Measurements from ENCODE around the gene IFNAR1. TPM values are rescaled to one million over a fixed set of nuclear protein-coding genes. Genes with fewer than 3 reads are reported as not detected.
A peak's percentile ranks its signal among the peaks of the same experiment; 100 is the strongest.

The IFNAR1 gene
- total RNA-seq, 1 donor from 2014 or later = 18.9 TPM

DNA sequence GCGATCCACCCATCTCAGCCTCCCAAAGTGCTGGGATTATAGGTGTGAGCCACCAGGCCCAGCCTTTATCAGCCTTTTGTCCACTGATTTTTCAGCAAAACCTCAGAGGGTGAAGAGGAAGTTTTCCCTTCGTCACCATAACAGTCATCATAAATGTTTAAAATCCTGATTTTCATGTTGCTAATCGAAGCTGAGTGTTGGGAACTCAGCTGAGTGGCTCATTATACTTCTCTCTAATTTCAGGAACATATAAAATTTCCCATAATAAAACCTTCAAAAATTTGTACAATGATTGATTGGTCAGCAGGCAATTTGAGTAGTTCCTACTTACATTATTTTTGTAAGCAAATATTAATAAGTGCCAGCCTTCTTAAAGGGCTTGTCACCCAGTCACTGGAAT is 46.6 kb downstream of the IFNAR1 start:
- peaks cover 3% of the 10 kb centered on the region for H3K27me3 Mint-ChIP-seq (ENCODE audit: low read depth)
- H3K4me1 Mint-ChIP-seq = no peaks in the 10 kb centered on the region
- H3K4me3 Mint-ChIP-seq = no peak overlapping the region
- peaks cover 11% of the 10 kb centered on the region for H3K36me3 Mint-ChIP-seq (ENCODE audit: low read depth)
- no peak overlapping the region for H3K27ac Mint-ChIP-seq (ENCODE audit: unreplicated experiment)
- TF ChIP-seq, protein P1, sequence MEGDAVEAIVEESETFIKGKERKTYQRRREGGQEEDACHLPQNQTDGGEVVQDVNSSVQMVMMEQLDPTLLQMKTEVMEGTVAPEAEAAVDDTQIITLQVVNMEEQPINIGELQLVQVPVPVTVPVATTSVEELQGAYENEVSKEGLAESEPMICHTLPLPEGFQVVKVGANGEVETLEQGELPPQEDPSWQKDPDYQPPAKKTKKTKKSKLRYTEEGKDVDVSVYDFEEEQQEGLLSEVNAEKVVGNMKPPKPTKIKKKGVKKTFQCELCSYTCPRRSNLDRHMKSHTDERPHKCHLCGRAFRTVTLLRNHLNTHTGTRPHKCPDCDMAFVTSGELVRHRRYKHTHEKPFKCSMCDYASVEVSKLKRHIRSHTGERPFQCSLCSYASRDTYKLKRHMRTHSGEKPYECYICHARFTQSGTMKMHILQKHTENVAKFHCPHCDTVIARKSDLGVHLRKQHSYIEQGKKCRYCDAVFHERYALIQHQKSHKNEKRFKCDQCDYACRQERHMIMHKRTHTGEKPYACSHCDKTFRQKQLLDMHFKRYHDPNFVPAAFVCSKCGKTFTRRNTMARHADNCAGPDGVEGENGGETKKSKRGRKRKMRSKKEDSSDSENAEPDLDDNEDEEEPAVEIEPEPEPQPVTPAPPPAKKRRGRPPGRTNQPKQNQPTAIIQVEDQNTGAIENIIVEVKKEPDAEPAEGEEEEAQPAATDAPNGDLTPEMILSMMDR (conservative IDR thresholded peaks at IDR 0.05) = no peak
- peaks cover 9% of the 10 kb centered on the region for H3K9me3 Mint-ChIP-seq
- DNase-seq (ENCODE audit: low read depth, low spot score) = no peak

DNA sequence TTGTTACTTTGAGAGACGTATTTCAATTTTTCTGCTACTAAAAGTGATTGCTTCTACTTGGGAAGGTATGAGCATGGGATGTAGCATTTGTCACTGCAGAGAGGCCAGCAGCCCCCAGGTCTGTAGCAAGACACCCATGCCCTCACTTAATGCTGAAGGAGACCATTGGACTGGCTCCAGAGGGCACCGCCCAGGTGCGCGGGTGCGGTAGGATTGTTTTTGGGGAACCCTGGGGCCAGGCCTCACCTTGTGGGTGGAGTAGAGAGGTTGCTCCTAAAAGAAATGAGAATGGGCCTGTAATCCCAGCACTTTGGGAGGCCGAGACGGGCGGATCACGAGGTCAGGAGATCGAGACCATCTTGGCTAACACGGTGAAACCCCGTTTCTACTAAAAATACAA is 47.8 kb downstream of the IFNAR1 start:
- H3K27me3 Mint-ChIP-seq (ENCODE audit: low read depth) = peaks cover 2% of the 10 kb centered on the region
- DNase-seq (ENCODE audit: low read depth, low spot score) = no peak
- H3K27ac Mint-ChIP-seq (ENCODE audit: unreplicated experiment) = no peak overlapping the region
- H3K4me3 Mint-ChIP-seq = no peak overlapping the region
- H3K4me1 Mint-ChIP-seq = no peaks in the 10 kb centered on the region
- H3K9me3 Mint-ChIP-seq = peaks cover under 1% of the 10 kb centered on the region
- H3K36me3 Mint-ChIP-seq (ENCODE audit: low read depth) = peaks cover 4% of the 10 kb centered on the region
- TF ChIP-seq, protein P1 (conservative IDR thresholded peaks at IDR 0.05) = no peak

DNA sequence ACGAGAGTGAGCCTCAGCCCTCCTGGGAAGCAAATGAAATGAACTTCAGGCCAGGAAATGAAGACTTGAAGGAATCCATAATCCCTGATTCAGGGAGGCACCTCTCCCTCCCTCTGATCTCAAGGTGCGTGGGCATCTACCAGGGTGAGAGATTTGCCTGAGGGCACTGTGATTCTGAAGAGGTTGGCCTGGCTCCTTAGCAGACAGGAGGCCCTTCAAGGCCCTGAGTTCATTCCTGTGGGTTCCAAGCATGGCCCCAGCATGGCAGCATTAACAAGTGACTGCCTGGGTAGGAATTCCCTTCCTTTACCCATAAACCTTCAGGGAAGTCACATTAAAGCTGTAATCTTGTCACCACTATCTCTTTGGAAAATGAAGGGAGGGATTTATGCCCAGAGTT is 48.7 kb downstream of the IFNAR1 start:
- H3K4me1 Mint-ChIP-seq = no peaks in the 10 kb centered on the region
- H3K4me3 Mint-ChIP-seq = no peak overlapping the region
- peaks cover 2% of the 10 kb centered on the region for H3K27me3 Mint-ChIP-seq (ENCODE audit: low read depth)
- TF ChIP-seq, protein P1 (conservative IDR thresholded peaks at IDR 0.05) = no peak
- H3K27ac Mint-ChIP-seq (ENCODE audit: unreplicated experiment) = no peak overlapping the region
- H3K9me3 Mint-ChIP-seq = no peaks in the 10 kb centered on the region
- DNase-seq (ENCODE audit: low read depth, low spot score) = no peak
- H3K36me3 Mint-ChIP-seq (ENCODE audit: low read depth) = peaks cover 2% of the 10 kb centered on the region

DNA sequence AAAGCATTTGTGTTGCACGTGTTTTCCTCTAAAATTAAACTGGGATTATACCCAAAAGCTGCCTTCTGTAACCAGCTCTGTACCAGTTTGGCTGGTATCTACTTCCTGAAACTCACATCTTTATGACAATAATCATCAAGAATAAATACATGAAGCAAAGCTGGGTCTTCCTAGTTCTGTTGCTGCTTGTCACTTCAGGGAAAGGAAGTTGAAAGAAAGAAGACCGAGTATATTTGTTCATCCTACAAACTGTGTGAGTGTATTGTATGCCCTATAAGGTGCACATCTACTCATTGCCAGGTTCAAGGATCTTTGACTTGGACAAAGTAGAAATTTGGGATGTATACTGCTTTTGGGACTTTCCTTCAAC is 49.3 kb downstream of the IFNAR1 start:
- H3K36me3 Mint-ChIP-seq (ENCODE audit: low read depth) = no peaks in the 10 kb centered on the region
- TF ChIP-seq, protein P1 (conservative IDR thresholded peaks at IDR 0.05) = no peak
- peaks cover 2% of the 10 kb centered on the region for H3K27me3 Mint-ChIP-seq (ENCODE audit: low read depth)

DNA sequence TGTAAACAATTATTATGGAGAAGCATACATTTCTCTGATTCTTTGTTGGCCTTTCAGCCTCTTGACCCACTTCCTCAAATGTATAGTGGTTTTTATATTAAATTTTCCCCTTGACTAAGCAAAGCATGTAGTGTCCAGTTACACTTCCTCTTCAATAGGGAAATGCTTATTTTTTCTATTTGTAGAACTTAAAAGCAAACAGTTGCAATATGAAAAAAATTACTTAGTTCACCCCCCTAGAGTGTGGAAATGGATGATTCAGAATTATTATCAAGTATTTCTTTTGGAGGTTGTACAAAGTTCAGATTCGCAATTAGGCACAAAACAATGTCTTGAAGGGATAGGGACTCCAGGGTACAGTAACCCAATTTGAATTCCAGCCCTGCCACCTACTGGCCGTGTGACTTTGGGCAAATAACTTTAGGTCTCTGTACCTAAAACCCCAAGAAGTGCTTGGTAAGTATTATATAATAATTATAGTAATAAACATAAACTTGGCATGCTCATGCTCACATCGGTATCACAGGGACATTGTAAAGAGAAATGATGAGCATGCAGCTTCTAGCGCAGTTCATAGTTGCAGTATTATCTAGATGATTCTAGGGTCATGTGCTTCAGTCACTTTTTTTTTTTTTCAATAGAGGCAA is 49.8 kb downstream of the IFNAR1 start:
- Mint-ChIP-seq H3K36me3 (ENCODE audit: low read depth) (no peaks in the 10 kb centered on the region), H3K4me3 (no peak overlapping the region), H3K9me3 (no peaks in the 10 kb centered on the region), H3K27ac (ENCODE audit: unreplicated experiment) (no peak overlapping the region), H3K27me3 (ENCODE audit: low read depth) (peaks cover 2% of the 10 kb centered on the region), H3K4me1 (no peaks in the 10 kb centered on the region)
- TF ChIP-seq, protein P1 (conservative IDR thresholded peaks at IDR 0.05) = peak; percentile 69
- DNase-seq (ENCODE audit: low read depth, low spot score) = no peak

More for the DNA sequence above, 49.3 kb downstream of the IFNAR1 start:
- no peak for DNase-seq (ENCODE audit: low read depth, low spot score)
- no peak overlapping the region for H3K27ac Mint-ChIP-seq (ENCODE audit: unreplicated experiment)
- no peaks in the 10 kb centered on the region for H3K9me3 Mint-ChIP-seq
- no peaks in the 10 kb centered on the region for H3K4me1 Mint-ChIP-seq
- no peak overlapping the region for H3K4me3 Mint-ChIP-seq
